ENCODE data around the gene KLHDC8A. TPM values are rescaled to one million over a fixed set of nuclear protein-coding genes. Genes with fewer than 3 reads are reported as not detected.
A peak's percentile ranks its signal among the peaks of the same experiment; 100 is the strongest.
"Not testable (repeated sequence)": the region's sequence is repeated elsewhere in the genome, so short reads cannot be mapped to it uniquely, and the experiment has no call there.

KLHDC8A gene
- total RNA-seq, 6 experiments from 2014 or later: 0.22 to 0.44 TPM; not detected in 4

DNA sequence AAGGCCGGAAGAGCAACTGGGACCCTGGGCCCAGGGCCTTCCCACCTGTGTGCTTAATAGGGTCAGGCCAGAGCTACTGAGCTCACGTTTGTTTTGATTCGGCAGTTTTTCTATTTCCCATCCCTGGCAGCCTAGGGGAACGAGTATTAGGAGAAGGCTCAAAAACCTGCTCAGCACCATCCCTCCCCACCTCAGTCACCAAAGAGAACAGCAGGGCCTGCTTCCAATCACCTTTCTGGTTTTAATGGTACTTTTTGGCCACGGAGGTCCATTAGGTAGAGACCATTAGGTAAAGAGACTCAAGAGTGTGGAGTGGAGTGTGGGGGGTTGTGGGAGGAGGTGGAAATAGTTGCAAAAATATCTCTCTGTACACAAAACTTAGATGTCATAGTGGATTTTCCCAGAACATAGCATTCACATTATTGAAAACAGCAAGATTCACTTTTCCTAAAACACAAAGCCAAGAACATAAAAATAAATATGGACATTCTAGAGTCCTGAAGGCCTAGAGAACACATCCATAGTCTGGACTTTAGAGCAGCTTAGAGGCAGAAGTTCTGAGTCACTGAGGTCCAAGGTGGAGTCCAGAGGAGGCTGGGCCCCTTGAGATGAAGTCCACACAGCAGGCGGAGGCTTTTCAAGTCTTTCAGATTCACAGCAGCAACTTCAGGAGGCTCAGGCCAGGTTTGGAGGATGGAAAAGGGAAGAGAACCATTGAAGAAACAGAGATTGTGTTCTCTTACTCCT, 54.7 kb downstream of the KLHDC8A start:
- ATAC-seq (no peak), DNase-seq (no peak)
- Histone ChIP-seq H3K27ac (no peak overlapping the region), H3K4me1 (peaks cover 0 to 9% (median 0%) of the 10 kb centered on the region in 4 donors), H3K36me3 (peaks cover 0 to 40% (median 10%) of the 10 kb centered on the region in 4 donors), H3K27me3 (no peaks in the 10 kb centered on the region), H3K4me3 (no peak overlapping the region), H3K9me3 (no peaks in the 10 kb centered on the region)
- TF ChIP-seq, protein P1, sequence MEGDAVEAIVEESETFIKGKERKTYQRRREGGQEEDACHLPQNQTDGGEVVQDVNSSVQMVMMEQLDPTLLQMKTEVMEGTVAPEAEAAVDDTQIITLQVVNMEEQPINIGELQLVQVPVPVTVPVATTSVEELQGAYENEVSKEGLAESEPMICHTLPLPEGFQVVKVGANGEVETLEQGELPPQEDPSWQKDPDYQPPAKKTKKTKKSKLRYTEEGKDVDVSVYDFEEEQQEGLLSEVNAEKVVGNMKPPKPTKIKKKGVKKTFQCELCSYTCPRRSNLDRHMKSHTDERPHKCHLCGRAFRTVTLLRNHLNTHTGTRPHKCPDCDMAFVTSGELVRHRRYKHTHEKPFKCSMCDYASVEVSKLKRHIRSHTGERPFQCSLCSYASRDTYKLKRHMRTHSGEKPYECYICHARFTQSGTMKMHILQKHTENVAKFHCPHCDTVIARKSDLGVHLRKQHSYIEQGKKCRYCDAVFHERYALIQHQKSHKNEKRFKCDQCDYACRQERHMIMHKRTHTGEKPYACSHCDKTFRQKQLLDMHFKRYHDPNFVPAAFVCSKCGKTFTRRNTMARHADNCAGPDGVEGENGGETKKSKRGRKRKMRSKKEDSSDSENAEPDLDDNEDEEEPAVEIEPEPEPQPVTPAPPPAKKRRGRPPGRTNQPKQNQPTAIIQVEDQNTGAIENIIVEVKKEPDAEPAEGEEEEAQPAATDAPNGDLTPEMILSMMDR (IDR thresholded peaks at IDR 0.05): no peak
- TF ChIP-seq POLR2A (IDR thresholded peaks at IDR 0.05): no peak
- intact Hi-C loops (cut with DNase I): no loop called here
- 53% methylated on average over 3 of the region's 6 CpGs for WGBS (ENCODE audit: insufficient coverage, low coverage, low lambda C conversion rate, missing lambda C conversion rate)

DNA sequence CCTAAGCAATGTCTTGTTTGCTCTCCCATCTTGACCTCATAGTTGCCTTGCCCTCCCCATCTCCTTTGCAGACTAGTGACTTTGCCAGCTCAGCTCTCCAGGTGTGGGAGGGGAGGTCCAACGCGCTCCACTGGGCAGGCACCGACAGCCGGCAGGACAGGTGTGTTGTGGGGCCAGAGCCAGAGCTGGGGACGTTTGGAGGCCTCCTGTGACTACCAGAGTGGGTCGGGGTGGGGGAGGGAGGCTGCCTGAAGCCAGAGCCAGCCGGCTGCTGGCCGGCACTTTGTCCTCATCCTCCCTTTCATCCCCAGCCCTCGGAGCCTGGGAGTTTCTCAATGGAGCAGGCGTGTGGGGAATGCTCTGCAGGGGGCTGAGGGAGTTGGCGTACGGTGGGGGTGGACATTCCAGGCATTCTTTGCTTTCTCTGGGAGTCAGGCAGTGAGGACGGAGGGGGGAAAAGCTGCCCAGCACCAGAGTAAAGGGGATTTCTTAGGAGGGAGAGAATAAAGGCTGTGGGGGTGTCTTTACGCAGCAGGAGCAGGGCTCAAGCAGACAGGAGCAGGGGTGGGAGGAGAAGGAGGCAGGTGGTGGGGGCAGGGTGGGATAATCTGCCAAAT, 55.4 kb downstream of the KLHDC8A start:
- ATAC-seq (peak; percentile 46 to 66 (median 56)), DNase-seq (peak in 1 of 3 donors; percentile 35)
- no peaks in the 10 kb centered on the region for H3K27me3 ChIP-seq
- no peak overlapping the region for H3K27ac ChIP-seq
- no peak overlapping the region for H3K4me3 ChIP-seq
- H3K9me3 ChIP-seq: no peaks in the 10 kb centered on the region
- intact Hi-C loops (cut with DNase I): no loop called here
- TF ChIP-seq, protein P1 (IDR thresholded peaks at IDR 0.05): no peak
- H3K36me3 ChIP-seq: peaks cover 0 to 37% (median 10%) of the 10 kb centered on the region in 4 donors
- 35% methylated on average over 5 of the region's 14 CpGs for WGBS (ENCODE audit: insufficient coverage, low coverage, low lambda C conversion rate, missing lambda C conversion rate)
- H3K4me1 ChIP-seq: peaks cover 0 to 3% (median 0%) of the 10 kb centered on the region in 4 donors

DNA sequence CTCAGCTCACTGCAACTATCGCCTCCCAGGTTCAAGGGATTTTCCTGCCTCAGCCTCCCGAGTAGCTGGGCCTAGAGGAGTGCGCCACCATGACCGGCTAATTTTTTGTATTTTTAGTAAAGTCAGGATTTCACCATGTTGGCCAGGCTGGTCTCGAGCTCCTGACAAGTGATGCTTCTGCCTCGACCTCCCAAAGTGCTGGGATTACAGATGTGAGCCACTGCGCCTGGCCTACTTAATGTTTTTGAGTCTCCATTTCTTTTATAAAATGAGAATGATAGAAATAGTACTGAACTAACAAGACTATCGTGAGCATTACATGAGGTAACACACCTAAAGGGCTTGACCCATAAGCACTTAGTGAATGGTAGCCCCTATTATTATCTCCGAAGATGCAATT, 56.6 kb downstream of the KLHDC8A start:
- intact Hi-C loops (cut with DNase I): no loop called here
- Histone ChIP-seq H3K27me3 (no peaks in the 10 kb centered on the region), H3K36me3 (peaks cover 0 to 25% (median 10%) of the 10 kb centered on the region in 4 donors), H3K27ac (no peak overlapping the region), H3K9me3 (no peaks in the 10 kb centered on the region), H3K4me1 (peaks cover 0 to 6% (median 0%) of the 10 kb centered on the region in 4 donors), H3K4me3 (no peak overlapping the region)
- 75% methylated on average over 9 of the region's 9 CpGs for whole genome bisulfite sequencing (ENCODE audit: insufficient coverage, low coverage, low lambda C conversion rate, missing lambda C conversion rate)
- TF ChIP-seq, protein P1 (IDR thresholded peaks at IDR 0.05): no peak
- no peak for ATAC-seq
- DNase-seq: no peak

DNA sequence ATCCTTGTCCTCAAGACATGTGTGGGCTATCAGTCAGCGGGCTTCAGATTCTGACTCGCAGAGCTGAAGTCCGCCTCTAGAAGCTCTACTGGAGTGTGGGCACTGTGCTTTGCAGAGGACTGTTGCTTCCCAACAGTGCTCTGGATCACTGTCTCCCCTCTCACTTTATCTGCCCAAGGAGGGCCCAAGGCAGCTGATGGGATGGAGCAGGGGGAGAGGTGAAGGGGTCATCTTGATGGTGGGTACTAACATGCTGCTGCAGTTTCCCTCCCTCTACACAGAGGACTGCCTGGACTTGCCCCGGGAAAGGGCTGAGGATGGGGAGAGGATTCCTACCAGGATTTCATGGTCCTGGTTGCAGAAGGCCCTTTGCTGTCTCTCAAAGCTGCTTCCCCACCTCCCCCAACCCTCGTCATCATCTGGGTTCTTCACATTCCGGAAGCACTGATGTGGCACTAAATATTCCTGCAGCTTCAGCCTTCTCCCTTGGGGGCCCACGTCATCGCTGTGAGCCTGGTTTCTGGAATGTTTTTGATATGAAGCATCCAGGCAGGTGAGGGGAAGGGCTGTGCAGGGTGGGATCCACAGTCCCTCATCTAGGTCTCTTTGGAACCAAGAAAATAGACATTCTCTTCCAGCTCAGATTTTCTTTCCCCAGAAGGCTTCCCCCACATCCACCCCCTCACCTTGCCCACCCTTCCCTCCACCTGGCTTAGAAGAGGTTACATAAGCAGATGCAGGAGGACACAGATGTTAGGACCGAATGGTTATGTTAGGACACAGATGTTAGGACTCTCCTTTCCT, 58.3 kb downstream of the KLHDC8A start:
- Histone ChIP-seq H3K4me1 (peaks cover 0 to 24% (median 7%) of the 10 kb centered on the region in 4 donors), H3K27ac (no peak overlapping the region), H3K4me3 (no peak overlapping the region), H3K27me3 (no peaks in the 10 kb centered on the region), H3K9me3 (no peaks in the 10 kb centered on the region), H3K36me3 (peaks cover 0 to 8% (median 3%) of the 10 kb centered on the region in 4 donors)
- WGBS (ENCODE audit: insufficient coverage, low coverage, low lambda C conversion rate, missing lambda C conversion rate): 77% methylated on average over 8 of the region's 9 CpGs
- intact Hi-C loops (cut with DNase I): no loop called here
- TF ChIP-seq, protein P1 (IDR thresholded peaks at IDR 0.05): no peak
- TF ChIP-seq POLR2A (IDR thresholded peaks at IDR 0.05): no peak
- DNase-seq: no peak
- no peak for ATAC-seq

DNA sequence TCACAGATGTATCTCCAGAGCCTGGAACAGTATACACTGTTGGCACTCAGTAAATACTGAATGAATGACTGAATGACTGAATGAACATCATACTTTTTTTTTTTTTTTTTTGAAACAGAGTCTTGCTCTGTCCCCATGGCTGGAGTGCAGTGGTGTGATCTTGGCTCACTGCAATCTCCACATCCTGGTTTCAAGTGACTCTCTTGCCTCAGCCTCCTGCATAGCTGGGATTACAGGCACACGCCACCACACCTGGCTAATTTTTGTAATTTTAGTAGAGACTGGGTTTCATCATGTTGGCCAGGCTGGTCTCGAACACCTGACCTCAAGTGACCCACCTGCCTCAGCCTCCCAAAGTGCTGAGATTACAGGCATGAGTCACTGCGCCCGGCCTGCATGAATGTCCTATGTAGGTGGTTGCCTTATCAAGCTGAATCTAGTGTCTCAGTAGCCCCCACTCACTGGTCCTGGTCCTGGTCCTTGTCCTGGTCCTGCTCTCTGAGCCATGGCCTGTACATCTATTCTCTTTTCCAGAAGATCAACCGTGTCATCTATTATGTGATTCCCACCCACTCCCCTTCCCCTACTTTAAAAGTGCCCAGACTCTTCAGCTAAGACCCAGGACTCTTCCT, 59.1 kb downstream of the KLHDC8A start:
- 93% methylated on average over 2 of the region's 5 CpGs for WGBS (ENCODE audit: insufficient coverage, low coverage, low lambda C conversion rate, missing lambda C conversion rate)
- H3K36me3 ChIP-seq; intact Hi-C loops (cut with DNase I); H3K27me3 ChIP-seq; ATAC-seq; H3K9me3 ChIP-seq; H3K4me3 ChIP-seq; DNase-seq; H3K27ac ChIP-seq: not testable (repeated sequence)
- peaks cover 0 to 25% (median 9%) of the 10 kb centered on the region in 4 donors for H3K4me1 ChIP-seq
